Measurements from ENCODE around the gene TEF. TPM values are rescaled to one million over a fixed set of nuclear protein-coding genes. Genes with fewer than 3 reads are reported as not detected.

The TEF gene
- total and polyA plus RNA-seq, 8 donors = 6.7 to 29.1 (median 10.3) TPM

DNA sequence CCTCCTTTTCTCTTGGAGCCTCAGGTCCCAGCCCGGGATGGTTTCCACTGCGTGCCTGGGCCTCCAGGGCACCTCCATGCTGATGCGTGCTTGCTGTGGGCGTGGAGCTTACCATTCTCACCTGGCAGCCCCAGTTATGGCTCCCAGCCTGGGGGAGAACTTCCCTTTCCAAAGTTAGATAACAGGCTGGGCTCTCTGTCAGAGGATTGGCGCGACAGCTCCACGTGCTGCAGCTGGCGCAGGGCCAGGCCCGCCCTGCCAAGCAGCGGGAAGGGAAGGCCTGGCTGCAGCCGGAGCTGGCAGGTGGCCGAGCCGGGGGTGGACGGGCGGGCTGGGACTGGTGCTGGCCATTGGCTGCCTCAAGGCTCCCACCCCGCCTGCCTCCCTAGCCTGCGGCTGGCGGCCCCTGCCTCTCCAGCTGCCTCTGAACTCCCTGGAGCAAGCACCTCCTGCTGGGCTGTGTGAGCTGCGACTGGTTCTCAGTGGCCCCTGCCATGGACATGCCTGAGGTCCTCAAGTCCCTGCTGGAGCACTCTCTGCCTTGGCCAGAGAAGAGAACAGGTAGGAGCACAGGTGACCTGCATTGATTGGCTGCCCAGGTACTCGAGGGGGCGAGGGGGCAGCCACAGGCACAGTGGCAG is 14.6 kb upstream of the TEF start:
- H3K36me3 ChIP-seq = peaks cover 0 to 5% (median 2%) of the 10 kb centered on the region in 4 donors
- peak; percentile 98 to 99 for DNase-seq
- no peaks in the 10 kb centered on the region for H3K27me3 ChIP-seq
- TF ChIP-seq POLR2A (IDR thresholded peaks at IDR 0.05) = no peak
- TF ChIP-seq, protein P1, sequence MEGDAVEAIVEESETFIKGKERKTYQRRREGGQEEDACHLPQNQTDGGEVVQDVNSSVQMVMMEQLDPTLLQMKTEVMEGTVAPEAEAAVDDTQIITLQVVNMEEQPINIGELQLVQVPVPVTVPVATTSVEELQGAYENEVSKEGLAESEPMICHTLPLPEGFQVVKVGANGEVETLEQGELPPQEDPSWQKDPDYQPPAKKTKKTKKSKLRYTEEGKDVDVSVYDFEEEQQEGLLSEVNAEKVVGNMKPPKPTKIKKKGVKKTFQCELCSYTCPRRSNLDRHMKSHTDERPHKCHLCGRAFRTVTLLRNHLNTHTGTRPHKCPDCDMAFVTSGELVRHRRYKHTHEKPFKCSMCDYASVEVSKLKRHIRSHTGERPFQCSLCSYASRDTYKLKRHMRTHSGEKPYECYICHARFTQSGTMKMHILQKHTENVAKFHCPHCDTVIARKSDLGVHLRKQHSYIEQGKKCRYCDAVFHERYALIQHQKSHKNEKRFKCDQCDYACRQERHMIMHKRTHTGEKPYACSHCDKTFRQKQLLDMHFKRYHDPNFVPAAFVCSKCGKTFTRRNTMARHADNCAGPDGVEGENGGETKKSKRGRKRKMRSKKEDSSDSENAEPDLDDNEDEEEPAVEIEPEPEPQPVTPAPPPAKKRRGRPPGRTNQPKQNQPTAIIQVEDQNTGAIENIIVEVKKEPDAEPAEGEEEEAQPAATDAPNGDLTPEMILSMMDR (IDR thresholded peaks at IDR 0.05) = peak in 2 of 7 experiments; percentile 28 to 33
- TF ChIP-seq EP300 (IDR thresholded peaks at IDR 0.05) = no peak
- TF ChIP-seq POLR2AphosphoS5 (IDR thresholded peaks at IDR 0.05) = peak; percentile 81 to 97 (median 84)
- peaks cover 43 to 74% (median 55%) of the 10 kb centered on the region in 4 donors for H3K4me1 ChIP-seq
- intact Hi-C loops (cut with DNase I; ENCODE audit: low total_unique reads) = no loop called here
- H3K27ac ChIP-seq = peak overlapping the region; percentile 71 to 85 (median 76)
- H3K4me3 ChIP-seq = peak overlapping the region; percentile 43 to 51 (median 44)
- 1 to 4% (median 3%) methylated on average over 11 to 21 of the region's 21 CpGs for WGBS, 5 donors
- H3K9me3 ChIP-seq = no peaks in the 10 kb centered on the region

DNA sequence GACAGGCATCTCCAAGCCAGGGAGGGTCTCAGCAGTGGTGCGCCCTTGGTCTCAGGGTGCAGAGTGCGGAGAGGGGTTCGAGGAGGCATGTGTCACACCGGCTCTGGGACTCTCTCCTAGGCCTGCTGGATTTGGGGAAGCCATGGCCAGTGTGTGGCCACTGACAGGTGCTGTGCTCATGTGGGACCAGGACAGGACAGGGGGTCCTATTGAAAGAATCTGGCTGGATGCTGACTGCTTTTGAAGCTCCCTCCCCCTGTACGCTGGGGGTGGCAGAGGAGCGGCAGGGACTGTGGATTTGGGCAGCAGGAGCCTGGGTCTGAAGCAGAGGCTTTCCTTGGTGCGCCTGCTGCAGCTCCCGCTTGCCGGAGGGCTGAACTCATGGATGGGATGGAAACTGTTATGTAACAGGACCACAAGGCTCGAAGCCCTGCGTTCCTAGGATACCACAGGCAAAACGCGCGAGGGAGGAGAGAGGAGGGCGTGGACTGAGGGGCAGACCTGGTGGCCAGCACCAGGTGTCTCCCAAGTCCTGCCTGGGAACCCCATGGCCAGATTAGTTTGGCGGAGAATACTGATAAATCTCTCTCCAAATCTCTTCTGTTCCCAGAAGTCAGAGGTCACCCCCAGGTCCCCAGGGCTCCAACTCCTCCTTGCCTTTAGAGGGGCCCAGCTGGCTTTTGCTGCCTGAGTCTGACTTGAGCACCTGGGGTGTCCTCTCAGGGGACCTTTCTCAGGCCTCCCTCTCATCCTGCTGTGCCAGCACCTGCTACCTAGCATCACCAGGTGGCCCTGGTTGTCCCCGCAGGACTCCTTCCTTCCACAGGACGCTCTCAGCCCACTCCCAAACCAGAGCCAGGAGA is 13.8 kb upstream of the TEF start:
- Histone ChIP-seq H3K9me3 (no peaks in the 10 kb centered on the region), H3K4me3 (peak overlapping the region; percentile 43 to 51 (median 44)), H3K36me3 (peaks cover 0 to 13% (median 8%) of the 10 kb centered on the region in 4 donors), H3K27me3 (no peaks in the 10 kb centered on the region), H3K4me1 (peaks cover 43 to 74% (median 55%) of the 10 kb centered on the region in 4 donors), H3K27ac (peak overlapping the region; percentile 71 to 85 (median 76))
- TF ChIP-seq, protein P1 (IDR thresholded peaks at IDR 0.05) = peak in 1 of 7 experiments; percentile 3
- no peak for TF ChIP-seq POLR2A (IDR thresholded peaks at IDR 0.05)
- WGBS, 5 donors = 28 to 37% (median 30%) methylated on average over 14 to 18 of the region's 18 CpGs
- DNase-seq = peak; percentile 49 to 70
- intact Hi-C loops (cut with DNase I; ENCODE audit: low total_unique reads) = no loop called here

DNA sequence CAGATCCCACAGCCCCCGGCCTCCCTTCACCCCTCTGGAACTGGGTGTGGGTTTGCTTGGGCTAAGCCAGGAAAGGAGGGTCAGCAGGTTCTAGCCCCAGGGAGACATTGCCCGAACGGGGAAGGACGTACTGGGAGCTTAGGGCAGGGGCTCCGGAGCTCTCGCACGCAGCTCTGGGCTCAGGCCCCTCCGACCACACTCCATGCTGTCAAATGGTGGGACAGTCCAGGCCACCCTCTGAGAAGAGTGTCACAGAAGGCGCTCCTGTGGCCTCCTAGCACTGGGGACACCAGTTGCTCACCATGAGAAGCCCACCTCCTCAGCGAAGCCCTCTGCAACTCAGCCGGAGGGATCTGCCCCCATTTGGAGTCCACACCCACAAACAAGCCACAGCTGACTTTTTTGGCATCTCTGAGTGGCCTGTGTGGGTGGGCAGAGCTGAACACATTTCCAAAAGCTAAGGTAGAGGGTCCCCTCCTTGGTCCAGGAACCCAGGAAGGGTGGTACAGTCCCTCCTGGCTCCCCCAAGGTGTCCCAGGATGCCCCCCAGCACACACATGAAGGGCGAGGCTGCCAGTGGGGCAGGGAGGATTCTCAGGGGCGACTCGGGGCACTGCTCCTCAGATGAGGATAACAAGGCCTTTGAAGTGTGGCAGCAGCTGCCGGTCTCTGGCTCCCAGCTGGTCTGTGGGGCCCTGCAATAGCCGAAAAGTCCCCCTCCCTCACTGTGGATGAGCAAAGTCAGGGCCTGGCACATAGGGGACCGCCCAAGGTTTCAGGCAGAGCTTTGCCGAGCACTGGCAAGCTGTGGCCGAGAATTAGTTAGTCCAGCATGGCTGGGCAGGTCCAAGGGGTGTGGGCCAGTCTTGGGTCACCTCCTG is 13.0 kb upstream of the TEF start:
- peak overlapping the region; percentile 43 to 51 (median 44) for H3K4me3 ChIP-seq
- TF ChIP-seq EP300 (IDR thresholded peaks at IDR 0.05) (no peak), POLR2A (IDR thresholded peaks at IDR 0.05) (no peak), POLR2AphosphoS5 (IDR thresholded peaks at IDR 0.05) (no peak)
- TF ChIP-seq, protein P1 (IDR thresholded peaks at IDR 0.05) = no peak
- intact Hi-C loops (cut with DNase I; ENCODE audit: low total_unique reads) = no loop called here
- no peaks in the 10 kb centered on the region for H3K9me3 ChIP-seq
- H3K27me3 ChIP-seq = no peaks in the 10 kb centered on the region
- 54 to 74% (median 68%) methylated on average over 14 to 19 of the region's 19 CpGs for WGBS, 5 donors
- H3K27ac ChIP-seq = peak overlapping the region; percentile 71 to 85 (median 76)
- peaks cover 0 to 21% (median 8%) of the 10 kb centered on the region in 4 donors for H3K36me3 ChIP-seq
- H3K4me1 ChIP-seq = peaks cover 43 to 74% (median 55%) of the 10 kb centered on the region in 4 donors
- no peak for DNase-seq

DNA sequence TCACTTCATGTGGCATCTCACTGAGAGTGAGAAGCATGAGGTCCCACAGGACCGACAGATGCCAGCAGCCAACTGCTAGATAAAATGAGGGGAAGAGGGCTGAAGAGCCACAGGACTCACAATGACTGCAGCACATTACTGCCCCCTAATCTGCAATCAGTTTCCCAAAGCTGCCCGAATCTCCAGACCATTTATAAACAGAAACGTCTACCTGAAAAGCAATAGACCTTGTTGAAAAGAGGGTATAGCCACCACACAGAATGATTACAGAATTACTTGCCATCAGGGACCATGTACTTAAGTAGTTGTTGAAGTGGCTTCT is 12.4 kb upstream of the TEF start:
- intact Hi-C loops (cut with DNase I; ENCODE audit: low total_unique reads) = no loop called here
- Histone ChIP-seq H3K4me3 (peak overlapping the region in 3 of 4 donors; percentile 43 to 44 (median 44)), H3K27me3 (no peaks in the 10 kb centered on the region), H3K36me3 (peaks cover 0 to 22% (median 8%) of the 10 kb centered on the region in 4 donors), H3K27ac (peak overlapping the region; percentile 71 to 85 (median 76)), H3K4me1 (peaks cover 43 to 70% (median 55%) of the 10 kb centered on the region in 4 donors), H3K9me3 (no peaks in the 10 kb centered on the region)
- TF ChIP-seq, protein P1 (IDR thresholded peaks at IDR 0.05) = no peak
- TF ChIP-seq POLR2AphosphoS5 (IDR thresholded peaks at IDR 0.05) (no peak), EP300 (IDR thresholded peaks at IDR 0.05) (no peak), POLR2A (IDR thresholded peaks at IDR 0.05) (no peak)
- 28 to 61% (median 43%) methylated on average over 3 of the region's 3 CpGs for whole genome bisulfite sequencing, 5 donors
- DNase-seq = no peak
